Measurements from ENCODE around the gene MMP14. TPM values are rescaled to one million over a fixed set of nuclear protein-coding genes. Genes with fewer than 3 reads are reported as not detected.

MMP14 gene
- total and polyA plus RNA-seq, 2 of the 13 experiments (the other 11 are each of a cell fraction or from before 2014, with no cell fraction given) = 5.2 to 9.8 TPM

GRCh38 chr14:22843123-22843925 lies 6.9 kb downstream of the MMP14 start:
- Histone ChIP-seq H3K4me1 (ENCODE audit: insufficient read depth, low read length) (peaks cover 26% of the 10 kb centered on the region), H2AFZ (ENCODE audit: low read length) (no peak overlapping the region), H4K20me1 (ENCODE audit: insufficient read depth, low read length) (no peaks in the 10 kb centered on the region), H3K9me3 (ENCODE audit: low read length) (no peaks in the 10 kb centered on the region), H3K4me2 (ENCODE audit: low read depth, low read length) (no peak overlapping the region), H3K36me3 (replicated peaks in 1 of 2; ENCODE audit: control insufficient read depth in 1 of 2, insufficient read depth in 2 of 2, low read length in 2 of 2) (no peaks in the 10 kb centered on the region), H3K27me3 (ENCODE audit: control insufficient read depth in 1 of 2, insufficient read depth in 2 of 2, low read length in 2 of 2) (peaks cover 1 to 16% of the 10 kb centered on the region in 2 experiments; a peak in 4 of 5 replicates), H3K79me2 (ENCODE audit: insufficient read depth, low read length) (no peaks in the 10 kb centered on the region), H3K9ac (ENCODE audit: insufficient read depth, low read depth, low read length) (no peak overlapping the region), H3K4me3 (replicated peaks in 1 of 3; ENCODE audit: insufficient read depth in 1 of 3, low read depth in 2 of 3, low read length in 3 of 3) (no peak overlapping the region), H3K27ac (ENCODE audit: extremely low read length, insufficient read depth, low read length) (no peak overlapping the region)
- in situ Hi-C loops (cut with HindIII; ENCODE audit: extremely low pct_ligation_motif_present, low pct_unique_long_range_greater_than_20kb) (no loop called here), intact Hi-C loops (cut with micrococcal nuclease; ENCODE audit: unreplicated experiment) (no loop called here)
- POLR2A ChIA-PET = no interaction called here
- BruUV-seq (replicated peaks) = no TSS peak
- no peak for ATAC-seq
- 0 out of 2 replicates have a peak, but pooled peaks have one; percentile 16 for TF ChIP-seq MTA1 (CRISPR knock-in tag; IDR thresholded peaks at IDR 0.05; ENCODE audit: borderline replicate concordance)
- no peak for TF ChIP-seq HNRNPH1 (optimal IDR thresholded peaks at IDR 0.05; ENCODE audit: low read depth, low read length)
- DNase-seq (ENCODE audit: low spot score) = no peak
- WGBS (ENCODE audit: low lambda C conversion rate) = 71% methylated on average over 21 of the region's 21 CpGs
- CTCF ChIA-PET (ENCODE audit: low intra/inter-chr PET ratio, low total read pairs) = no interaction called here
- FAIRE-seq = no peak

- CTCF ChIA-PET (ENCODE audit: low intra/inter-chr PET ratio, low total read pairs) = no interaction called here
- DNase-seq (ENCODE audit: low spot score) (no peak), ATAC-seq (no peak), FAIRE-seq (no peak)
- no TSS peak for BruUV-seq (replicated peaks)
- no peak overlapping the region for H3K4me2 ChIP-seq (ENCODE audit: low read depth, low read length)
- H3K79me2 ChIP-seq (ENCODE audit: insufficient read depth, low read length) = no peaks in the 10 kb centered on the region
- no peaks in the 10 kb centered on the region for H3K36me3 ChIP-seq (replicated peaks in 1 of 2; ENCODE audit: control insufficient read depth in 1 of 2, insufficient read depth in 2 of 2, low read length in 2 of 2)
- no peak overlapping the region for H3K27ac ChIP-seq (ENCODE audit: extremely low read length, insufficient read depth, low read length)
- POLR2A ChIA-PET = interaction anchor here (0.8 kb wide), 1 partner anchor 22 kb away, joined by 3 read pairs; no protein-coding TSS in a partner anchor
- in situ Hi-C loops (cut with HindIII; ENCODE audit: extremely low pct_ligation_motif_present, low pct_unique_long_range_greater_than_20kb) = loop anchor here (5.0 kb wide), 1 partner anchor 287 kb away; no protein-coding TSS in a partner anchor
- peaks cover 21% of the 10 kb centered on the region for H3K4me1 ChIP-seq (ENCODE audit: insufficient read depth, low read length)
- peaks cover 1 to 27% of the 10 kb centered on the region in 2 experiments; a peak in 4 of 5 replicates for H3K27me3 ChIP-seq (ENCODE audit: control insufficient read depth in 1 of 2, insufficient read depth in 2 of 2, low read length in 2 of 2)
- intact Hi-C loops (cut with micrococcal nuclease; ENCODE audit: unreplicated experiment) = no loop called here
- H4K20me1 ChIP-seq (ENCODE audit: insufficient read depth, low read length) = no peaks in the 10 kb centered on the region
- H2AFZ ChIP-seq (ENCODE audit: low read length) = no peak overlapping the region
- no peak overlapping the region for H3K4me3 ChIP-seq (replicated peaks in 1 of 3; ENCODE audit: insufficient read depth in 1 of 3, low read depth in 2 of 3, low read length in 3 of 3)
- no peak overlapping the region for H3K9ac ChIP-seq (ENCODE audit: insufficient read depth, low read depth, low read length)
- 75% methylated on average over 22 of the region's 22 CpGs for WGBS (ENCODE audit: low lambda C conversion rate)
- H3K9me3 ChIP-seq (ENCODE audit: low read length) = no peaks in the 10 kb centered on the region
- TF ChIP-seq SNAPC2 (CRISPR knock-in tag; IDR thresholded peaks at IDR 0.05) = no peak
- no peak for TF ChIP-seq NONO (IDR thresholded peaks at IDR 0.05)
- TF ChIP-seq NONO (CRISPR knock-in tag; conservative IDR thresholded peaks at IDR 0.05) = no peak
- TF ChIP-seq MAFF (IDR thresholded peaks at IDR 0.05; ENCODE audit: low read depth, low read length) = no peak
- TF ChIP-seq CTCF (CRISPR knock-in tag; IDR thresholded peaks at IDR 0.05) = peak; percentile 41
- TF ChIP-seq THRA (CRISPR knock-in tag; IDR thresholded peaks at IDR 0.05; ENCODE audit: borderline replicate concordance) = no peak
- no peak for TF ChIP-seq MXD4 (CRISPR knock-in tag; IDR thresholded peaks at IDR 0.05)
- no peak for TF ChIP-seq ZNF768 (CRISPR knock-in tag; IDR thresholded peaks at IDR 0.05)
- no peak for TF ChIP-seq ZNF451 (CRISPR knock-in tag; IDR thresholded peaks at IDR 0.05)
Observed at GRCh38 chr14:22844221-22845102, 8.1 kb downstream of the MMP14 start.
